ENCODE data around the gene CLEC19A.
"Not testable (repeated sequence)": the region's sequence is repeated elsewhere in the genome, so short reads cannot be mapped to it uniquely, and the experiment has no call there.

The CLEC19A gene

DNA sequence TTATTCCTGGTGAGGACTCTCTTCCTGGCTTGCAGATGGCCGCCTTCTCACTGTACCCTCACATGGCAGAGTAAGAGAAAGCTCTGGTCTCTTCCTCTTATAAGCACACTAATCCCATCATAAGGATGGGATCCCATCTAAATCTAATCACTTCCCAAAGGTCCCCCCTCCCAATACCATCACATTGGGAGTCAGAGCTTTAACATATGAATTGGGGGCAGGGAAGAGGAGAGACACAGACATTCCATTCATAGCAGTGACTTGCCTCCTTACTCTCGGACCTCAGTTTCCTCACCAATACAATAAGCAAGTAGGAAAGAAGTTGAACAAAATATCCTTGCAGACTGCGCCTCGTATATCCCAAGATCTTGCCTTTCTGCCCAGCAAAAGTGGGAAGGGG, 1.7 kb downstream of the CLEC19A start:
- DNase-seq = no peak

DNA sequence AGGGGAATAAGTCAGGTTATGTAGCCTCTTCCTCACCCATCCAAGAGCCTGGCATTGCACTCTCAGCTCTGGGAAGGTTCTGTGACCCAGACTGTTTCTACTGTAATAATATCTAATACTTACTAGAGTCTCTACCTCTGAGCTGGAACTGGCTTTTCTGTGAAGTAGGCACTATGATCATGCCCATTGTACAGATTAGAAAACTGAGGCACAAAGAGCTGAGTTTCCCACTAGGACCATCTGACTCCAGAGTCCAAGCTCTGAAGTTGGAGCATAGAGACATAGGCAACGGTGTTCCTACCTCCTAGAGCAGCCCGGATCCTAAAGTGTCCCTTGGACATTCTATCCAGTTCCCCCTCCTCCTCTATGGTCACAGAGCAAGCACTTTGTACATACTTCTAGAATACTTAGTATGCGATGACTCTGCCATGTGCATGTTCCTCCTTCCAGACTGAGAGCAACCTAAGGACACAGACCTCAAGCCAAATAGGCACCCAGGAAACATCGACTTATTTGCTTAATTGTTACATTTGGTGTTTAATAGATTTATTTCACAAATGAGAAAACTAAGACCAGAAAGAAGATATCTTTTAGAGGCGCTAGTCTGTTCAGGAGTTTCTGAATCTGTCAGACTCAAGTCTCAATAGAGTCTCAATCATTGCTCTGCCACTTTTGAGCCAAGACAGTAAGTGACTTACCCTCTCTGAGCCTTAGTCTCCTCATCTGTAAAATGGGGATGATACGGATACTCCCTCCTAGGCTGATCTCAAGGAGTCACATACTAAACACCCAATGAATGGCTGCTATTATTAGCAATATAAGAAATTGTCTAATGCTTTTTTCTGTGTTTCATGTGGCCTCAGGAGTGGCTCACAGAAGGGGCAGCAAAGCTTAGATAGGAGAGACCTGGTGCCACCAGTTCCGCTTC, 3.6 kb downstream of the CLEC19A start:
- DNase-seq = no peak

DNA sequence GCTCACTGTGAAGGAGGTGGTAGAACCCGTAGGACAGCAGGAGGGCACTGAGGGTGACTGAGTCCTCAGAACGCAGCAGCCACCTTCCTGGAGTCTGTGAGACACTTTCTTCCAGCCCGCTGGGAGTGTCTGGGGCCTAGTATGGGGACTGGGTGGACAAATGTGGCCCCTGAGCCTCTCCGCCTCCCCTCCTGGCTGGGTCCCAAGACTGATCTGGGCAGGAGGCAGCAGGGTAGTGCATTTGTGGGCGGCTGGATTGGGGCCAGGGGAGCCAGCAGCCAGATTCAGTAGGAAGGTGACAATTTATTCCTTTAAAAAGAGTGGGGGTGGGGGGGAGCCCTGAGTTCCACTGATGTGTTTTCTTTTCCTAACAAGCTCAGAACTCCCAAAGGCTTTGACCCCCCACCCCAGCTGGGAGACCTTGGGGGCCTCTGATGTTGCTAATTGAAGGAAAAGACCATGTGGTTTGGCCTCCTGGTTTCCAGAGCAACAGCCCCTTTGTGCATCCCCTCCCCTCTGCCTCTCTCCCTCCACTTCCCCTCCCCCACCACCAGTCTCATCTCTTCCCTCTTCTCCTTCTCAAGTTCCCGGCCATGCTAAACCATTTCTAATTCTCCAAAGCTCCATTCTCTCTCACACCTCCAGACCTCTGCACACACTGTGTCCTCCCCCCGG, 4.4 kb downstream of the CLEC19A start:
- DNase-seq = no peak

- DNase-seq = no peak
These were observed 5.3 kb downstream of the CLEC19A start for GRCh38 chr16:19290860-19291259.

DNA sequence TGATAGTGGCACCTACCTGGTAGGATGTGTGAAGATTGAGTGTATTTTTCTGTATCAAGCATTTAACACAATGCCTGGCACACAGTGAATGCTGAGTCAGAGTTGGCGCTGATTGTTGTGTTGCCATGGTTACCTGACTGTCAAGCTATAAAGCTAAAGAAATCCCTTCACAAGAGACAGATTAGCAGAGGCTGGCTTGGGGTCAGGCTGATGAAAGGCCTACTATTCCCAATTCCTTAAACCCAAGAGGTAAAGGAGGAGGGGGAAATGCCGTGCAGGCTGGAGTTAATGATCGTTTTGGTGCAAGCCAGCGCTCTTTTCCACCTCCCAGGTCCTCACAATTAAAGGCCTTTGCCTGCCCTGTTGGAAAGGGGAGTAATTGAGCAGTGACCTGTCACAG, 5.9 kb downstream of the CLEC19A start:
- DNase-seq = no peak

GRCh38 chr16:19292186-19292585, 6.7 kb downstream of the CLEC19A start:
- no peak for DNase-seq

DNA sequence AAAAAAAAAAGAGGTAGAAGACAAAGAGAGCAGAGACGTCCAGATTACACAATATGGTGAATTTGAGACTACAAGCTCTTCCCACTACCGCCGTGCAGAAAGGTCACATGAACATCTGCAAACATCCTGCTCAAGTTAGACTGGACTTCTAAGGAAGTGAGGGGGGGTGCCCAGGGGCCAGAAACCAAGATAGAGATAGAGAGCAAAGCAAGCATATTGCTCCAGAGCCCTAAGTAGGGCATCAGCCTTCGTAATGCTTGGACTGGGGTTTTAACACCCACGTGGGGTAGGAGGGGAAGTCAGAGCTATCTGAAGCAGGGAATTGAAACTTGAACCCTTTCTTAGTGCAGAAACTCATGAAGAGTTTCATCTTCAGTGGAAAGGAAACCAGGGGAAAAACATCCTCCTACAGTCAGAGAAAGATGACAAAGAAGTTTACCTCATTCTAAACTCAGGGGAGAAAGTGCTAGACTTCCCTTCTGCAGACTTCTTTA, 8.7 kb downstream of the CLEC19A start:
- no peak for DNase-seq

DNA sequence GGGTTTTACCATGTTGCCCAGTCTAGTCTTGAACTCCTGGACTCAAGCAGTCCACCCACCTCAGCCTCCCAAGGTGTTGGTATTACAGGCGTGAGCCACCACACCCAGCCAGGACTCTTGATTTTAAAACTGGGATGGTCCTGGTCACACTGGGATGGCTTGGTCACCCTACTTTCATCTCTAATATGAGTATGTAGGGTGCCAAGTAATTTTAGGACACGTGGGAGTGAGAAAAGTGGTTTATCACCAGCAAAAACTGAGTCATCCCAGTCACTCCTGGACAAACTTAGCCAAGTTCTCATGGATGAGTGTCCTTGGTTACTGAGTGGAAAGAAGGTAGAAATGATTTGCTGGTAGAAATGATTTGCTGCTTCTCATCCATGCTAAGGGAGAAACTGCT, 9.9 kb downstream of the CLEC19A start:
- DNase-seq = no peak

DNA sequence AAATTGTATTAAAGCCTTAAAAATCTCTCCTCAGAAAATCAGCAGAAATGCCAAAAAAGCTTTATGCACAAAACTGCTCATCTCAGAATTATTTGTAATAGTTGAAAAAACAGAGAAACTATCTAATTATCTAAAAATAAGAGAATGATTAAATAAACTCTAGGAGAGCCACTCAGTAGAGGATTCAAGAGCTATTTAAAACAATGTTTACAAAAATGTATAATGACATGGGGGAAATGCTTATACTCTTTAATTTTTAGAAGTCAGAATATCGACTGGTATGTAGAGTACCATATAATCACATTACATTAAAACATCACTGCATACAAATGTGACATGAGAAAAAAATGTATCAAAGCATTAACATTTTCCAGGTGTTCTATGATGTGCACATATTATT, 11.9 kb downstream of the CLEC19A start:
- no peak for DNase-seq

GRCh38 chr16:19299565-19299964, 14.0 kb downstream of the CLEC19A start:
- no peak for DNase-seq

GRCh38 chr16:19301931-19302330, 16.4 kb downstream of the CLEC19A start:
- DNase-seq = no peak

DNA sequence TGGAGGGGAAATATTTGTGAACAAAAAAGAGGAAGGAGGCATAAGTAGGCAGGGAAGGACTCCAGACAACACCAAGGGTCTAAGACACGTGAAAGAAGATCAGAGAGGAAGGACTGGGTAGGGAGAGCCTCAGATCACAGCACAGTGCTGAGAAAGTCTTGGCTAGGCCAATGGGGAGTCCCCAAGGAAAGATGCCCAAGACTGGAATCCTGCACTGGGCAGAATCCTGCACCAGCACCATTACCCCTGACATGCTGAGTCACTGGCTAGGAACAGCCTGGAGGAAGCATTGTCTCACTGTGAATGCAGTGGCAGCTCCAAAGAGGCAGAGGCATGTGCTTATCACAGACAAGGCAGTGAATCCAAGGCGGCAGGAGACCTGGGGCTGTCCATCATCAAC, 19.2 kb downstream of the CLEC19A start:
- DNase-seq = no peak

DNA sequence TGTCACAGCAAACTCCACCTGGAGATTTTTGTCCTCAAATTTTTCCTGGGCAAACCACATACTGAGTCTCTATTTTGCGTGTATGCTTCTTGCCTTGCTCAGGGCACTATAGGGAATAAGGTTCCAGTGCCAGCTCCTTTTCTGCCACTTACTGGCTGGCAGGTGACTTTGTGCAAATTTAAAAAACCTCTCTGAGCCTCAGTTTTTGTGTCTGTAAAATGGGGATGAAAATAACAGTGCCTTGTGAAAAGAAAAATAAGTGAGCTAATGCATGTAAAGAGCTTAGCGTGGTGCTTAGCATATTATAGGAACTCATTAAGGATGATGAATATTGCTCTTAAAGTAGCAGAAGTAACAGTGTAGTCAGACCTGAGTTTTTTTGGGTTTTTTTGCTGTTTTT, 19.9 kb downstream of the CLEC19A start:
- DNase-seq = no peak

DNA sequence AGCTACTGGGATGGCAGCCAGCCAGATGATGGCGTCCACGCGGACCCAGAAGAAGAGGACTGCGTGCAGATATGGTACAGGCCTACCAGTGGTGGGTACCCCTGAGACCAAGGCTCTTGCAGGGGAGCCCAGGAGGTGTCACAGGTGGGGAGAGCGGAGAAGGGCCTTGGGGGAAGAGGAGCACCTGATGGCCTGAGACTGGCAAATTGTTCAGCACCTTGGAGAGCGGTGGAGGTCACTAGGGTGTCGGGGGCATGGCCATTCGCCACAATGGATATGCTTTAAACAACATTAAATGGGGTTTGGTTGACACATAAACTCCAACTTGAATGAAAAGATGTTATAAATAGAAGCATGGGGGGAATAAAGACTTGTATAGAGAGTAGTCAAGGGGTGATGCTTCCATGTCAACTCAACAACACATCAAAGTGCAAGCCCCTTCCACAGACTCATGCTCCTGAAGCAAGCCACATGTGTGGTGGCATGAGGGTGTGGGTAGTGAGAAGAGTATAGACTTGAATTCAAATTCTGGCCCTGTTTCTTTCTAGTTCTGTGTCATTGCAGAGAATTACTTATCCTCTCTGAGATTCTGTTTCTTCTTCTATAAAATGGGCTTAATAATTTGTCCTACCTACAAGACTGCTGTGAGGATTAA, 22.2 kb downstream of the CLEC19A start:
- no peak for DNase-seq

DNA sequence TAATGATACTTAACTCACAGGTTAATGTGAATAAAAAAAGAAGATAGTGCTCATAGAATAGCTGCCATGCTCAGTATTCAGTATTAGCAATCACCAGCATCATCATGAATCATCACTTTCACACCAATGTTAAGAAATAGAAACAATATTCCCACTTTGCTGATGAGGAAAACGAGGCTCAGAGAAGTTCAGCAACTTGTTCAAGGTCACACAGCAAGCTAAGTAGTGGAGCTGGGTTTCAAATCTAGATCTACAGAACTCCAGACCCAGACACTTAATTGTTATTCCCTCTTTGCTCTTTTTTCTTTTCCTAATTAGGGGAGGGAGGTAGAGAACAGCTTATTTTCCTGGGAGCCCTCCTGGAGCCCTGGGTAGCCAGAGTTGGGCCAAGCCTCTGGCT, 22.9 kb downstream of the CLEC19A start:
- no peak for DNase-seq

DNA sequence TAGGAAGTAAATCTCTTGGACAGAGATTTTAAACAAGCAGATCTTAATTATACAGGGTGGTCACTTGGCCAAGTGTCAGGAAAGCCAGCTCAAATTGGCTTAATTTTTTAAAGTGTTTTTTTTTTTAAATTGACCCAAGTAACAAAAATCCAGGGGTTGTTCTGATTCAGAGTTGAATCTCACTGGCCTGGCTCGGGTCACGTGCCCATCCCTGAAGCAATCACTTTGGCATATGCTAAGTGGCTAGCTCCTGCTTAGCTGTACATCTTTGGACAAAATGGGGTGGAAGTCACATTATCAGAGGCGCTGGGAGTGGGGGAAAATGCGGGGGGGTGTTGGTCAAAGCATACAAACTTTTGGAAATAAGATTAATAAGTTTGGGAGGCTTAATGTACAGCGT, 23.6 kb downstream of the CLEC19A start:
- DNase-seq = no peak

DNA sequence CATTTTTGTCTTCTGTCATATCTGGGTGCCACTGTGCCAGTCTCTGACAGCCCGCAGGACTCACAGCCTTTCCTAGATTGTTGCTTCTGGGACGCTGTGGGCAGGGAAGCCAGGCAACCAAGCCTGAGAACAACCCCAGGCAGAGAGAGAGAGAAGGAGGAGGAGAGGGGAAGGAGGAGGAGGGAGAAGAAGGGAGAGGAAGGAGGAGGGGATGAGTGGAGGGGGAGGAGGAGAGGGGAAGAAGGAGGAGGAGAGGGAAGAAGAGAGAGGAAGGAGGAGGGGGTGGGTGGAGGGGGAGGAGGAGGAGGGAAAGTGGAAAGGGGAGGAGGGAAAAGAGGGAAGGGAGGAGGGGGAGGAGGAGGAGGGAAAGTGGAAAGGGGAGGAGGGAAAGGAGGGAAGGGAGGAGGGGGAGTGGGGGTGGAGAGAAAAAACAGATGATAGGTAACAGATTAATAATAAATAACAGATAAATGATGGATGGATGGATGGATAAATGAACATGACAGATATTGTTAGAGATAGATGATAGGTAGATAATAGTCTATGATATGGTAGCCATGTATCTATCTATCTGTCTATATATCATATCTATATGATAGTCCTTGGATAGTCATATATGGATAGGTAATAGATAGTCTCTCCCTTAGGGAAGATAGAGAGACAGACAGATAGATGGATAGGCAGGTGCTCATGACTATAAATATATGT, 29.3 kb downstream of the CLEC19A start:
- no peak for DNase-seq

DNA sequence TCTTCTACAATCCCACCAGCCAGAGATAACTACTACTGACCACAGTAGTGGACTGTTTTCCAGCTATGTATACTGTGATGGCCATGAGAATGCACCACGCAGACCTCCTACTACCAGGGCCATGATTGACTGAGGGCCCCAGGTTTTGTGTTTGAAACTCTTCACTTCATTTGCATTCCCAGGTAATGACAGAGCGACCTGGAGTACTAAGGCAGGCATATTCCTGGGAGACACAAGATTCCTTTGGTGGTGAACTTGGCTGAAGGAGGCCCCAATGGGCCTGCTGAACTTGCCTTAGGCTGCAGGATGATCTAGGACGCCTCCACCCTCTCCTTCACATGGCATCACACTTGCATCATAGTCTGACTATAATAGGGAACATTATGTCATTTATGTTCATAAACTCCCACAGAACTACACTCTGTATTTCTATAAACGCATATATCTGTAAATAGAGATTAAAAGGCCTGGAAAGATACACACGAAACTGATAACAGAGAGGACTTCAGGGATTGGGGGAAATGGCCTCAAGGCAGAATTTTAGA, 30.4 kb downstream of the CLEC19A start:
- DNase-seq = no peak

DNA sequence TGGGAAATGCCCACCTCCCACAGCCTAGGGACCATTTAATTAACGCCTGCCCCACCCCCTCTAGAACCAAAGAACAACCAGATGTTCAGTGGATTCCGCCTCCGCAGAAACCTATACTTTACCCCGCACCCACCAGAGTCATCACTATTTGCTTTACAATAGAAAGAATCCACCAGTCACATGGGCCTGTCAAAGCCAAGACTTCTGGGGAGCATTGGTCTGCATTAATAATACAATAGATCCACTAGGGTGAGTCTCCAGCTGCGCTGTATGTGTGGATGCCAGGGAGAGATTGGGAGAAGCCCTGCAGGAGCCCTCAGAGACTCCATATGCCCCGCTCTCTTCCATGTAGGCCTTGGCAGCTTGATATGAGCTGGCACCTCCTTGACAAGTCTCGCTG, 31.3 kb downstream of the CLEC19A start:
- no peak for DNase-seq

GRCh38 chr16:19321186-19321585, 35.7 kb downstream of the CLEC19A start:
- DNase-seq = not testable (repeated sequence)

GRCh38 chr16:19323596-19323995, 38.1 kb downstream of the CLEC19A start:
- no peak for DNase-seq

DNA sequence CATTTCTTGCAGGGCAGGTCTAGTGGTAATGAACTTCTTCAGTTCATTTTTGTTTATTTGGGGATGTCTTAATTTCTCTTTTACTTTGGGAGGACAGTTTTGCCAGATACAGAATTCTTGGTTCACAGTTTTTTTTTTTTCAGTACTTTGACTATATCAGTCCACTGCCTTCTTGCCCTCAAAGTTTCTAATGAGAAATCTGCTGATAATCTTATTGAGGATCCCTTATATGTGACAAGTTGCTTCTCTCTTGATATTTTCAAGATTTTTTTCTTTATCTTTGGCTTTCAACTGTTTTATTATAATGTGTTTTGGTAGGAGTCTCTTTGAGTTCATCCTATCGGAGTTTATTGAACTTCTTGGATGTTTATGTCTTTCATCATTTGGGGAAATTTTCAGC, 42.8 kb downstream of the CLEC19A start:
- no peak for DNase-seq

DNA sequence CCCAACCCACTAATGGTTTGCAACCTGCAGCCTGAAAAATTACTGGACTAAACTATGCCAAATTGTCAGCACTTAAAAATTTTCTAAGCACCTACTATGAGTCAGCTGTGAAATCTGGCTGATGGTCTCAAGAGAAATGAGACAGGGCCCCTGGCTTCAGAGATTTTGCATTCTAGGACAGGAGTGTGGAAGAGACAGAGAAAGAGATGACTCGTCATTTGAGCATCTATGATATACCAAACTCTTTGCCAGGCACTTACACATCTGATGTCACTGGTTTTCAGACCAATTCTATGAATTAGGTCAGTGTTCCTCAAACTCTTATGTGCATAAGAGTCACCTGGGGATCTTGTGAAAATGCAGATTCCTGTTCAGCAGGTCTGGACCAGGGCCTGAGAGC, 44.4 kb downstream of the CLEC19A start:
- DNase-seq = no peak

Data from T1000 (cell line).